ENCODE results near the gene OPA1.

- no peak for TF ChIP-seq FOXM1 (IDR thresholded peaks at IDR 0.05; ENCODE audit: borderline replicate concordance, low read depth)
- TF ChIP-seq NFIC (IDR thresholded peaks at IDR 0.05): no peak
- no peak for TF ChIP-seq EP300 (IDR thresholded peaks at IDR 0.05; ENCODE audit: borderline replicate concordance)
- no peak for TF ChIP-seq EGR1 (IDR thresholded peaks at IDR 0.05)
- no peak for TF ChIP-seq CREB1 (IDR thresholded peaks at IDR 0.05; ENCODE audit: low read depth)
- TF ChIP-seq MAX (IDR thresholded peaks at IDR 0.05): no peak
Observed at GRCh38 chr3:193556841-193557240, 36.2 kb upstream of the OPA1 start.
